Nephron progenitor cell (in vitro differentiated cells): ENCODE measurements around the gene DEDD.

ENCODE experiments used
- DNase-seq: peaks from one replicate; pipeline ENCODE4 v3.0.0; 2021
- H3K27ac Mint-ChIP-seq: 2 replicates; pipeline ENCODE4 v1.8.0; 2021; ENCODE audit warnings: mild to moderate bottlenecking, moderate library complexity, mixed read lengths
- H3K27me3 Mint-ChIP-seq: 2 replicates; pipeline ENCODE4 v1.8.0; 2021; ENCODE audit warnings: mild to moderate bottlenecking, low read depth, mixed read lengths; ENCODE audit not compliant: poor library complexity
- H3K36me3 Mint-ChIP-seq: 2 replicates; pipeline ENCODE4 v1.8.0; 2021; ENCODE audit warnings: low read depth, mixed read lengths
- H3K4me1 Mint-ChIP-seq: 2 replicates; pipeline ENCODE4 v1.8.0; 2021; ENCODE audit warnings: mixed read lengths
- H3K4me3 Mint-ChIP-seq: 2 replicates; pipeline ENCODE4 v1.8.0; 2021; ENCODE audit warnings: mild to moderate bottlenecking, moderate library complexity, mixed read lengths
- H3K9me3 Mint-ChIP-seq: 2 replicates; pipeline ENCODE4 v1.8.0; 2021; ENCODE audit warnings: mild to moderate bottlenecking, moderate library complexity, mixed read lengths
- TF ChIP-seq, protein P1 (sequence below): fragments of 200-600 bp; sonication (generic); IDR thresholded peaks from 2 replicates; pipeline ENCODE4 v1.5.0; 2021; ENCODE audit warnings: antibody characterized with exemption

Gene DEDD

GRCh38 chr1:161138431-161138830, 6.0 kb upstream of the DEDD start:
- peaks cover 52% of the 10 kb centered on the region for H3K4me1 Mint-ChIP-seq
- H3K27ac Mint-ChIP-seq, result peak overlapping the region; percentile 95
- TF ChIP-seq, protein P1, sequence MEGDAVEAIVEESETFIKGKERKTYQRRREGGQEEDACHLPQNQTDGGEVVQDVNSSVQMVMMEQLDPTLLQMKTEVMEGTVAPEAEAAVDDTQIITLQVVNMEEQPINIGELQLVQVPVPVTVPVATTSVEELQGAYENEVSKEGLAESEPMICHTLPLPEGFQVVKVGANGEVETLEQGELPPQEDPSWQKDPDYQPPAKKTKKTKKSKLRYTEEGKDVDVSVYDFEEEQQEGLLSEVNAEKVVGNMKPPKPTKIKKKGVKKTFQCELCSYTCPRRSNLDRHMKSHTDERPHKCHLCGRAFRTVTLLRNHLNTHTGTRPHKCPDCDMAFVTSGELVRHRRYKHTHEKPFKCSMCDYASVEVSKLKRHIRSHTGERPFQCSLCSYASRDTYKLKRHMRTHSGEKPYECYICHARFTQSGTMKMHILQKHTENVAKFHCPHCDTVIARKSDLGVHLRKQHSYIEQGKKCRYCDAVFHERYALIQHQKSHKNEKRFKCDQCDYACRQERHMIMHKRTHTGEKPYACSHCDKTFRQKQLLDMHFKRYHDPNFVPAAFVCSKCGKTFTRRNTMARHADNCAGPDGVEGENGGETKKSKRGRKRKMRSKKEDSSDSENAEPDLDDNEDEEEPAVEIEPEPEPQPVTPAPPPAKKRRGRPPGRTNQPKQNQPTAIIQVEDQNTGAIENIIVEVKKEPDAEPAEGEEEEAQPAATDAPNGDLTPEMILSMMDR, result no peak
- no peaks in the 10 kb centered on the region for H3K9me3 Mint-ChIP-seq
- peaks cover 6% of the 10 kb centered on the region for H3K36me3 Mint-ChIP-seq
- H3K27me3 Mint-ChIP-seq, result no peaks in the 10 kb centered on the region
- H3K4me3 Mint-ChIP-seq, result peak overlapping the region; percentile 39
- no peak for DNase-seq

DNA sequence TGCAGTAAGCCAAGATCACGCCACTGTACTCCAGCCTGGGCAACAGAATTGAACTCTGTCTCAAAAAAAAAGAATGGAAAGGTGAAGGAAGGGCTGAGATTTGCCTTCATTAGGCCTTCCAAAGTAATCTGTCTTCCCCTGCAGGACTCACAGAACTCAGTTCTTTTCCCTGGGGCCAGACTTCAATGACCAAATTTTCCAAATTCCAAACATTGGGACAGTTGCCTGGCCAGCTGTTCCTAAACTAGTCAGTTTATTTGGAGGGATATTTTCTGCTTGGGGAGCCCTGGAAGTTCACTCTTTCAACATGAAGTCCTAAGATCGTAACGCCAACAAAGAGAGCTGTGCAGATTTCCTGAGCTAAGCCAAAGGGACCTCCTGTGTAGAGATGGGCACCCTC, 5.4 kb upstream of the DEDD start:
- H3K4me1 Mint-ChIP-seq, result peaks cover 52% of the 10 kb centered on the region

GRCh38 chr1:161133220-161133740, 813 bp upstream of the DEDD start:
- H3K9me3 Mint-ChIP-seq, result no peaks in the 10 kb centered on the region
- H3K27me3 Mint-ChIP-seq, result no peaks in the 10 kb centered on the region
- no peak overlapping the region for H3K4me3 Mint-ChIP-seq
- peaks cover 12% of the 10 kb centered on the region for H3K36me3 Mint-ChIP-seq
- TF ChIP-seq, protein P1, result no peak
- no peak for DNase-seq
- H3K27ac Mint-ChIP-seq, result no peak overlapping the region
- H3K4me1 Mint-ChIP-seq, result peaks cover 69% of the 10 kb centered on the region

More for the DNA sequence above, 5.4 kb upstream of the DEDD start:
- TF ChIP-seq, protein P1, result no peak
- Mint-ChIP-seq H3K4me3 (no peak overlapping the region), H3K27me3 (no peaks in the 10 kb centered on the region), H3K36me3 (peaks cover 6% of the 10 kb centered on the region), H3K9me3 (no peaks in the 10 kb centered on the region), H3K27ac (peak overlapping the region; percentile 95)
- DNase-seq, result no peak

DNA sequence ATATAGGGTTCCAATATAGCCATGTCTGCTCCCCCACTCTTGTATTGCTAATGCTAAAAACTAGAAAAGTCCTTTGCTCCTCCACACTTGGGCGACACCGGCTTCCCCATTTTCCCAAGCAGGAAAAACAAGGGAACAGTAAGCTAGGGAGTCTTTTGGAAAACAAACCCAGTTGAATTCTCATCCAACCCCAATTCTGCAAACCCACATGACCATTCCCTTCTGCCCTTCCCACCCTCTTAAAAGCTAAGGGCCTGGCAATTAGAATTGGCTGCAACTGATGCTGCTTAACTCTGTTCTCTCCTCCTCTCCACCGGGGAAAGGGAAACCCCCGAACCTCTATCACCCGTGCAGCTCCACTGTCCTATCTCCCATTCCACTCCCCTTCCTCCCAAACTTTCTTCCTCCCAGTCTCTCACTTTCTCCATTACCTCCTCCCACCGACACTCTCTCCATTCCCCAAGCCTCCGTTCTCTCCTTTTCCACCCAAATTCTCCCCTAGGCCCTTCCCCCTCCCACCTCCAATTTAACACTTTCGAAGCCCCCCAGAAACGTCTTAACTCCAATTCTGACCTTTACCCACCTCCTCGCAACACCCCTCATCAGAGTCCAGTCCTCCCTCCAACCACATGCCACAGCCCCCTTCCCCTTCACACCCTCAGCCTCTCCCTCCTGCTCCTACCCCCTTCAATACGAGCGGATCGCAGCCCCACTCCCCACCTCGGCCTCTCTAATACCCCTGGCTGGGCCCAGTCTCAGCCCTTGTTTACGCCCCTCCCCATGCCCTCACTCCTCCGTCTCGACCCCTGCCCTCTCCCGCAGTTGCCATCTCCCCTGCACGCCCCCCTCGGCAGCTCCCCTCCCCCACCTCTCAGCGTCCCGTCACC, 701 bp downstream of the DEDD start:
- Mint-ChIP-seq H3K4me1 (peaks cover 69% of the 10 kb centered on the region), H3K36me3 (peaks cover 27% of the 10 kb centered on the region), H3K4me3 (no peak overlapping the region), H3K27me3 (no peaks in the 10 kb centered on the region), H3K27ac (peak overlapping the region; percentile 98), H3K9me3 (no peaks in the 10 kb centered on the region)
- TF ChIP-seq, protein P1, result no peak
- DNase-seq, result peak; percentile 13

DNA sequence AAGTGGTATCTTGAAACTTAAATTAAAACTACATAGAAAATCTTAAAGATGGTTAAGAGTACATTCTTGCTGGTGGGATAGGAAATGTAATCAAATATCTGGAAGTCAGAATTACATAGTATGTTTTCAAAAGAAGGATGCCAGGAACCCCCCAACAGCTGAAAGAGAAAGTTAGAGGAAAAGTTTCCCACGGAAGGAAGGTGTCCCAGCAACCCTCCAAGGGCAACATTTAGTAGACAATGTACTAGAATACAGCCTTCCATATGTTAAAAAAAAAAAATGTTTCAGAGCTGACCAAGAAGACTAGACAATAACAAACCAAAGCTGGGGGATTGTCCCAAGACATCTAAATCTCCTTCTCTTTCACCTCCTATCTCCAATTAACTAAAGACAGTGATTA, 2.2 kb downstream of the DEDD start:
- H3K9me3 Mint-ChIP-seq, result no peaks in the 10 kb centered on the region
- peaks cover 59% of the 10 kb centered on the region for H3K4me1 Mint-ChIP-seq
- no peak overlapping the region for H3K4me3 Mint-ChIP-seq
- DNase-seq, result no peak
- peaks cover 40% of the 10 kb centered on the region for H3K36me3 Mint-ChIP-seq
- no peaks in the 10 kb centered on the region for H3K27me3 Mint-ChIP-seq
- H3K27ac Mint-ChIP-seq, result peak overlapping the region; percentile 98
- TF ChIP-seq, protein P1, result no peak
